CD4-positive, alpha-beta memory T cell (primary cell): ENCODE measurements around the gene PPP6R1. TPM values are rescaled to one million over a fixed set of nuclear protein-coding genes. Genes with fewer than 3 reads are reported as not detected.

ENCODE experiments used
- CTCF ChIA-PET: fragments of 350-600 bp; sonication (Branson Sonifier 250); formaldehyde crosslinking; loops from one replicate; lab custom pipeline; 2021; ENCODE audit warnings: inconsistent platforms; ENCODE audit not compliant: partially characterized antibody; lab: Charles Lee
- POLR2A ChIA-PET: fragments of 350-600 bp; sonication (Branson Sonifier 250); formaldehyde crosslinking; loops from one replicate; lab custom pipeline; 2021; ENCODE audit not compliant: partially characterized antibody; lab: Charles Lee
- DNase-seq, 5 donors: peaks; one replicate each; pipeline versions ENCODE4 v3.0.0 to v3.0.0-alpha.2; 2020 to 2022; ENCODE audit warnings: mixed read lengths in 1 of 5
- H3K27ac ChIP-seq: one replicate; pipeline ENCODE4 v1.7.0; 2013; ENCODE audit warnings: low read depth, low read length
- H3K27me3 ChIP-seq: 2 replicates; pipeline ENCODE4 v1.7.0; 2013; ENCODE audit warnings: mild to moderate bottlenecking, low read length, moderate library complexity; ENCODE audit not compliant: insufficient read depth
- H3K36me3 ChIP-seq: 2 replicates; pipeline ENCODE4 v1.7.0; 2013; ENCODE audit warnings: mild to moderate bottlenecking, low read length, moderate library complexity; ENCODE audit not compliant: insufficient read depth
- H3K4me1 ChIP-seq: 2 replicates; pipeline ENCODE4 v1.7.0; 2013; ENCODE audit warnings: mild to moderate bottlenecking, low read length, moderate library complexity; ENCODE audit not compliant: insufficient read depth
- H3K4me3 ChIP-seq, 2 donors: one replicate each; pipeline ENCODE4 v1.7.0; 2013; ENCODE audit warnings: low read length in 2 of 2, mild to moderate bottlenecking in 1 of 2
- H3K9me3 ChIP-seq, 2 donors: one replicate each; pipeline ENCODE4 v1.7.0; 2013; ENCODE audit warnings: low read length in 2 of 2, control low read depth in 1 of 2; ENCODE audit not compliant: control insufficient read depth in 1 of 2
- H3K27ac Mint-ChIP-seq, 7 donors: one replicate each; pipeline ENCODE4 v1.8.0; 2020 to 2021; ENCODE audit warnings: mixed read lengths in 7 of 7, mild to moderate bottlenecking in 6 of 7, inconsistent platforms in 3 of 7, moderate library complexity in 3 of 7
- H3K27me3 Mint-ChIP-seq, 2 donors: one replicate each; pipeline ENCODE4 v1.8.0; 2020 to 2021; ENCODE audit warnings: mixed read lengths in 2 of 2
- H3K36me3 Mint-ChIP-seq, 2 donors: one replicate each; pipeline ENCODE4 v1.8.0; 2020 to 2021; ENCODE audit warnings: mixed read lengths in 2 of 2, inconsistent platforms in 1 of 2, mild to moderate bottlenecking in 1 of 2
- H3K4me1 Mint-ChIP-seq, 4 donors: one replicate each; pipeline ENCODE4 v1.8.0; 2020 to 2021; ENCODE audit warnings: mixed read lengths in 4 of 4, mild to moderate bottlenecking in 1 of 4
- H3K4me3 Mint-ChIP-seq, 8 donors: one replicate each; pipeline ENCODE4 v1.8.0; 2020 to 2021; ENCODE audit warnings: mixed read lengths in 8 of 8, mild to moderate bottlenecking in 7 of 8, moderate library complexity in 6 of 8, inconsistent platforms in 3 of 8
- H3K9me3 Mint-ChIP-seq, 8 donors: one replicate each; pipeline ENCODE4 v1.8.0; 2020 to 2021; ENCODE audit warnings: mixed read lengths in 8 of 8, mild to moderate bottlenecking in 5 of 8, inconsistent platforms in 3 of 8, moderate library complexity in 1 of 8
- intact Hi-C: fragments of 100-400 bp; cut with micrococcal nuclease; formaldehyde crosslinking; loops from one replicate; pipeline ENCODE4 v1.15.1; 2023
- microRNA-seq: library from miRNA; unstranded; fragments of <30 nt; microRNA quantifications from one replicate; pipeline ENCODE4 v1.2.0, GENCODE V29; 2021; ENCODE audit warnings: borderline replicate concordance, borderline number of aligned reads, borderline microRNAs expressed, mixed read lengths
- polyA plus RNA-seq, 2 donors: library from polyadenylated mRNA; unstranded; fragments of 300-500 nt; fragmentation: Illumina TruSeq; gene quantifications; one replicate each; pipeline ENCODE4 v1.2.3, GENCODE V29; 2021
- total RNA-seq, 2 experiments: library from RNA; stranded (reverse); gene quantifications; one replicate each; pipeline ENCODE4 v1.2.3, GENCODE V29; 2021

PPP6R1 gene
- total and polyA plus RNA-seq, 4 experiments from 2014 or later, result 22.9 to 162 (median 134) TPM

DNA sequence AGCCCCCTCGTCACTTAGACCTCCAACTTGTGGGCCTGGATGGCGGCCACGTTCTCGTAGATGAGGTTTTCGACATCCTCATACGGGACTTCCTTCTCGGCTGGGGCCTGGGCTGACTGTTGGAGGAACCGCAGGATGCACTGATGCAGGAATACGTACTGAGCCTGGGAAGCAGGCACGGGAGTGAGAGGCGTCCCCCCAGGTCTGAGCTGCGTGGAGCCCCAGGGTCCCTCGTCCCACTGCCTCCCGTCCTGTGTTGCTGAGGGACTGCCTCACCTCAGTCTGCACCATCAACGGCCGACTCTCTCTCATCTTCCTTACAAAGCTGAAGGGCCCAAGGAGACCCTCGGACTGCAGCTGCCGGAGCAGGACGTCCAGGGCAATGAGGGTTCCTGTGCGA, 77.1 kb downstream of the PPP6R1 start:
- Histone ChIP-seq H3K27me3 (peaks cover 31% of the 10 kb centered on the region), H3K36me3 (no peaks in the 10 kb centered on the region), H3K4me1 (peaks cover 23% of the 10 kb centered on the region), H3K4me3 (no peak overlapping the region), H3K27ac (no peak overlapping the region), H3K9me3 (no peaks in the 10 kb centered on the region)
- POLR2A ChIA-PET, result no interaction called here
- CTCF ChIA-PET, result interaction anchor here (1.3 kb wide), 1 partner anchor 236 kb away, joined by 3 read pairs; no protein-coding TSS in a partner anchor
- Mint-ChIP-seq H3K36me3 (peaks cover 0 to 3% of the 10 kb centered on the region in 2 donors), H3K9me3 (peaks cover 0 to 4% (median 2%) of the 10 kb centered on the region in 8 donors), H3K27me3 (peaks cover 32 to 48% of the 10 kb centered on the region in 2 donors), H3K4me3 (no peak overlapping the region), H3K4me1 (peaks cover 9 to 30% (median 19%) of the 10 kb centered on the region in 4 donors), H3K27ac (no peak overlapping the region)
- intact Hi-C loops, result no loop called here
- DNase-seq, result no peak

Small RNA genes within 50 kb of the gene (microRNA-seq; reads per million reads assigned to microRNA genes)
- gene MIR6802 (1.7 reads per million), gene MIR6803 (11.7 reads per million, percentile 42 among the genes with 10 or more reads in this experiment), gene MIR6804 (not detected)

Other genes starting within 250 kb of the PPP6R1 start
- gene GP6, start 220.8 kb downstream of the PPP6R1 start, total RNA-seq, result under 1 TPM; 0.33 to 0.52 TPM
- not detected for gene GP6, start 220.8 kb downstream of the PPP6R1 start, polyA plus RNA-seq
- 10 to 100 TPM; 23.9 to 27.4 TPM for gene RDH13, start 195.9 kb downstream of the PPP6R1 start, total RNA-seq
- 10 to 100 TPM in 1 of 2 donors, 1 to 10 TPM in 1; 3.3 to 15.6 TPM for gene RDH13, start 195.9 kb downstream of the PPP6R1 start, polyA plus RNA-seq
- 1 to 10 TPM; 1.6 to 2.2 TPM for gene EPS8L1, start 183.1 kb downstream of the PPP6R1 start, total RNA-seq
- gene EPS8L1, start 183.1 kb downstream of the PPP6R1 start, polyA plus RNA-seq, result under 1 TPM; 0.45 to 0.49 TPM
- 100 to 1,000 TPM; 165 TPM for gene PPP1R12C, start 141.4 kb downstream of the PPP6R1 start, total RNA-seq
- gene PPP1R12C, start 141.4 kb downstream of the PPP6R1 start, polyA plus RNA-seq, result 1 to 10 TPM; 1.4 to 9.5 TPM
- gene TNNT1, start 109.8 kb downstream of the PPP6R1 start, total RNA-seq, result not detected
- gene TNNT1, start 109.8 kb downstream of the PPP6R1 start, polyA plus RNA-seq, result not detected
- gene TNNI3, start 101.3 kb downstream of the PPP6R1 start, total RNA-seq, result not detected
- not detected for gene TNNI3, start 101.3 kb downstream of the PPP6R1 start, polyA plus RNA-seq
- gene DNAAF3, start 92.4 kb downstream of the PPP6R1 start, total RNA-seq, result not detected
- gene DNAAF3, start 92.4 kb downstream of the PPP6R1 start, polyA plus RNA-seq, result under 1 TPM in 1 of 2 donors, not detected in 1; 0.93 TPM
- gene SYT5, start 78.7 kb downstream of the PPP6R1 start, total RNA-seq, result not detected
- under 1 TPM; 0.29 to 0.59 TPM for gene SYT5, start 78.7 kb downstream of the PPP6R1 start, polyA plus RNA-seq
- gene PTPRH, start 49.5 kb downstream of the PPP6R1 start, total RNA-seq, result not detected
- gene PTPRH, start 49.5 kb downstream of the PPP6R1 start, polyA plus RNA-seq, result not detected
- 10 to 100 TPM; 19.7 to 22.1 TPM for gene TMEM86B, start 30.3 kb downstream of the PPP6R1 start, total RNA-seq
- 1 to 10 TPM in 1 of 2 donors, not detected in 1; 3.5 TPM for gene TMEM86B, start 30.3 kb downstream of the PPP6R1 start, polyA plus RNA-seq
- gene HSPBP1, start 21.1 kb upstream of the PPP6R1 start, total RNA-seq, result 10 to 100 TPM; 17.9 to 18.5 TPM
- 10 to 100 TPM; 35.7 to 38.7 TPM for gene HSPBP1, start 21.1 kb upstream of the PPP6R1 start, polyA plus RNA-seq
- 1 to 10 TPM; 1.4 to 1.7 TPM for gene BRSK1, start 25.0 kb upstream of the PPP6R1 start, total RNA-seq
- not detected for gene BRSK1, start 25.0 kb upstream of the PPP6R1 start, polyA plus RNA-seq
- gene TMEM150B, start 66.3 kb upstream of the PPP6R1 start, total RNA-seq, result 1 to 10 TPM in 1 of 2 experiments, under 1 TPM in 1; 0.87 to 1.3 TPM
- not detected for gene TMEM150B, start 66.3 kb upstream of the PPP6R1 start, polyA plus RNA-seq
- gene KMT5C, start 80.9 kb upstream of the PPP6R1 start, total RNA-seq, result 10 to 100 TPM; 23.1 to 23.5 TPM
- gene KMT5C, start 80.9 kb upstream of the PPP6R1 start, polyA plus RNA-seq, result 1 to 10 TPM in 1 of 2 donors, under 1 TPM in 1; 0.60 to 1.5 TPM
- under 1 TPM in 1 of 2 experiments, not detected in 1; 0.38 TPM for gene COX6B2, start 95.7 kb upstream of the PPP6R1 start, total RNA-seq
- not detected for gene COX6B2, start 95.7 kb upstream of the PPP6R1 start, polyA plus RNA-seq
- gene GARIN5B, start 104.2 kb upstream of the PPP6R1 start, total RNA-seq, result not detected
- gene GARIN5B, start 104.2 kb upstream of the PPP6R1 start, polyA plus RNA-seq, result not detected
- gene IL11, start 111.4 kb upstream of the PPP6R1 start, total RNA-seq, result under 1 TPM; 0.32 to 0.47 TPM
- gene IL11, start 111.4 kb upstream of the PPP6R1 start, polyA plus RNA-seq, result not detected
- not detected for gene TMEM190, start 117.8 kb upstream of the PPP6R1 start, total RNA-seq
- not detected for gene TMEM190, start 117.8 kb upstream of the PPP6R1 start, polyA plus RNA-seq
- 1 to 10 TPM; 9.6 to 9.9 TPM for gene TMEM238, start 125.3 kb upstream of the PPP6R1 start, total RNA-seq
- gene TMEM238, start 125.3 kb upstream of the PPP6R1 start, polyA plus RNA-seq, result 1 to 10 TPM in 1 of 2 donors, not detected in 1; 2.4 TPM
- 1,000 to 10,000 TPM; 3,136 to 3,159 TPM for gene RPL28, start 126.9 kb upstream of the PPP6R1 start, total RNA-seq
- gene RPL28, start 126.9 kb upstream of the PPP6R1 start, polyA plus RNA-seq, result 100 to 1,000 TPM; 257 to 784 TPM
- gene UBE2S, start 148.8 kb upstream of the PPP6R1 start, total RNA-seq, result 10 to 100 TPM; 18.0 to 21.6 TPM
- gene UBE2S, start 148.8 kb upstream of the PPP6R1 start, polyA plus RNA-seq, result 10 to 100 TPM; 24.2 to 25.4 TPM
- gene SHISA7, start 184.3 kb upstream of the PPP6R1 start, total RNA-seq, result not detected
- gene SHISA7, start 184.3 kb upstream of the PPP6R1 start, polyA plus RNA-seq, result not detected
- gene ISOC2, start 202.6 kb upstream of the PPP6R1 start, total RNA-seq, result 10 to 100 TPM in 1 of 2 experiments, 1 to 10 TPM in 1; 9.9 to 13.7 TPM
- 10 to 100 TPM; 24.7 to 29.4 TPM for gene ISOC2, start 202.6 kb upstream of the PPP6R1 start, polyA plus RNA-seq
- gene C19orf85, start 205.7 kb upstream of the PPP6R1 start, total RNA-seq, result not detected
- gene C19orf85, start 205.7 kb upstream of the PPP6R1 start, polyA plus RNA-seq, result not detected
- 1 to 10 TPM; 8.1 to 9.1 TPM for gene ZNF628, start 217.6 kb upstream of the PPP6R1 start, total RNA-seq
- gene ZNF628, start 217.6 kb upstream of the PPP6R1 start, polyA plus RNA-seq, result under 1 TPM in 1 of 2 donors, not detected in 1; 0.47 TPM
- gene NAT14, start 226.2 kb upstream of the PPP6R1 start, total RNA-seq, result 1 to 10 TPM; 2.7 to 3.1 TPM
- gene NAT14, start 226.2 kb upstream of the PPP6R1 start, polyA plus RNA-seq, result 1 to 10 TPM; 2.6 to 3.2 TPM
- gene SSC5D, start 229.4 kb upstream of the PPP6R1 start, total RNA-seq, result under 1 TPM; 0.20 to 0.36 TPM
- not detected for gene SSC5D, start 229.4 kb upstream of the PPP6R1 start, polyA plus RNA-seq